Camera-type eye (tissue), 1 donor: ENCODE measurements around the gene S100A3. TPM values are rescaled to one million over a fixed set of nuclear protein-coding genes. Genes with fewer than 3 reads are reported as not detected.

Source experiments
- total RNA-seq: library from RNA; depleted of rRNA; stranded (reverse); fragments of >200 nt; gene quantifications from one replicate; pipeline ENCODE4 v1.2.3, GENCODE V29; 2014

The S100A3 gene, protein sequence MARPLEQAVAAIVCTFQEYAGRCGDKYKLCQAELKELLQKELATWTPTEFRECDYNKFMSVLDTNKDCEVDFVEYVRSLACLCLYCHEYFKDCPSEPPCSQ
- 1.0 TPM for total RNA-seq

DNA sequence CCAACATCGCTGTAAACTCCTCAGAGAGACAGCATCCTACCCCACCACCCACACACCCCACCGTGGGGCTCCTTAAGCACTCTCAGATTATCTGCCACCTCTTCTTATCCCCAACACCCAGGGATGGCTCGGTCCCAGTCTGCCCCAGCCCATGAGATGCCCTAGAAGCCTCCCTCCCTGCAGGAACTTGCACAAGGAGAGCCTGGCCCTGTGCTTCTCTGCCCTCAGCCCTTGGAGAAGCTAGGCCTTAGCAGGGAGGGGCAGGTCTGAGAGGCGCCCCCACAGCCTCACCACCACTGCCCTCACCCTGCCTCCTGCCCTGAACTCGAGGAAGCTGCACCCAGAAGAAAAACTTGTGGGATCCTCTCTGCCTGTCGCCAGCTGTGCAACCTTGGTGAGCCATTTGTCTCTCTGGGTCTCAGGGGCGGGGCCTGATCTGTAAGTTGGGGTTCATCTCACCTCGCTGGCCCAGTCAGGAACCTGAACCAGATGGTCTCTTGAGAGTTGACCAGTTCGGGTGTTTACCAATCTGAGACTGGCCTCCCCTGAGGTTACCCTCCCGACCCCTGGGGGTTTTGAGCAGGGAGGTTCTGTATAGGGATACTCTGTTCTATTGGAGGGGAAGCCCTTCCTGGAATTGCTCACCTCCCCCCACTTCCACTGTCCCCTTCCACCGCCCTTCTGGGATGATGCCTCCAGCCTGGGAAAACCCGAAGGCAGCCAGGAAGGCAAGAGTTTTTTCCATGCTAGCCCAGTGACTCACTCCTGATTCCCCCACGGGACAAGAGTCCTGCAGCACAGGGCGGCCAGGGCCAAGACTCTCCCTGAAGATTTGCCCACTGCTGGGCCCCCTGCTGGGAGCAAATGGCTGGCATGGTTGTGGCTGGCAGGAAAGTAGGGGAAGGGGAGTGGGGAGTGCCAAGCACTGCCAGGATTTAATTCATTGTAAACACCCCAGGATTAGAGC is at the start of gene S100A3:
S100A3 (minus strand) TSS at position 537 of the 967 bp plus-strand sequence. CDS start 773 bp downstream, outside the sequence.

DNA sequence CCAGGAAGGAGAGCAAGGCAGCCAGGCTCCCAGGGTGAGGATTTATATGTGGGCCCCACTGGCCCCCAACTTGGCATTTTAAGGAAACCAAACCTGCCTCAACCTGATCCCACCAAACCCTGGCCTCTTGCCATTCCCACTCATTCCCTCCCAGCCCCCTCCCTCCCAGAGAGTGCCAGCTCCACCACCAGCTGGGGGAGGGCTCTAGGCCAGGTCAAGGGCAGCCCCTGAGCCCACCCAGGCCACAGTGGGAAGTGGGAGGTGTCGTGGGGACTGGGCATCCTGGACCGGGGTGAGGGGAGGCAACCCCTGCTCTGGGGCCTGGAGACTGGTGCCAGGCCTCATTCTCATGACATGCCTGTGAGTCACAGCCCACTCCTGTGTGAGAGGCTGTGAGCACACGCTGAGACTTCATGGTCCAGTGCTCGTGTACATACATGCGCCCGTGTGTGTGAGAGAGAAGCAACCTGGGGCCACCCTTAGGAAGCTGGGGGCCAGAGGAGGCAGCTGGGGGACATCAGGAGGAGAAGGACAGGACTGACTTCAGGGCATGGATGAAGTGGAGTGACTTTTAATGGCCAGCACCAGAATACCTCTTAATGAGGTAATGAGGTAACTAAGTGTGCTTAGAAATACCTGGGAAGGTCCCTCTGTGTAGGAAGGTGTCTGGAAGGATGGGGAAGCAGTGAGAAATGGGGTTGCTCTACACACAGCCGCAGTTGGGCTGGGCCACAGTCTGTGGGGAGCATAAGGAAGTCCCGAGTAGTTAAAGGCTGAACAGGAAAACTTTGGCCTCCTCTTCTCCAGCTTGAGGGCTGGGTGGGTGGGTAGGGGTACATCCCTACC is 16.7 kb upstream of the S100A3 start, which contains the start of gene S100A2:
S100A2 (minus strand) TSS at position 316 of the 846 bp plus-strand sequence. CDS start 1,967 bp downstream, outside the sequence.

DNA sequence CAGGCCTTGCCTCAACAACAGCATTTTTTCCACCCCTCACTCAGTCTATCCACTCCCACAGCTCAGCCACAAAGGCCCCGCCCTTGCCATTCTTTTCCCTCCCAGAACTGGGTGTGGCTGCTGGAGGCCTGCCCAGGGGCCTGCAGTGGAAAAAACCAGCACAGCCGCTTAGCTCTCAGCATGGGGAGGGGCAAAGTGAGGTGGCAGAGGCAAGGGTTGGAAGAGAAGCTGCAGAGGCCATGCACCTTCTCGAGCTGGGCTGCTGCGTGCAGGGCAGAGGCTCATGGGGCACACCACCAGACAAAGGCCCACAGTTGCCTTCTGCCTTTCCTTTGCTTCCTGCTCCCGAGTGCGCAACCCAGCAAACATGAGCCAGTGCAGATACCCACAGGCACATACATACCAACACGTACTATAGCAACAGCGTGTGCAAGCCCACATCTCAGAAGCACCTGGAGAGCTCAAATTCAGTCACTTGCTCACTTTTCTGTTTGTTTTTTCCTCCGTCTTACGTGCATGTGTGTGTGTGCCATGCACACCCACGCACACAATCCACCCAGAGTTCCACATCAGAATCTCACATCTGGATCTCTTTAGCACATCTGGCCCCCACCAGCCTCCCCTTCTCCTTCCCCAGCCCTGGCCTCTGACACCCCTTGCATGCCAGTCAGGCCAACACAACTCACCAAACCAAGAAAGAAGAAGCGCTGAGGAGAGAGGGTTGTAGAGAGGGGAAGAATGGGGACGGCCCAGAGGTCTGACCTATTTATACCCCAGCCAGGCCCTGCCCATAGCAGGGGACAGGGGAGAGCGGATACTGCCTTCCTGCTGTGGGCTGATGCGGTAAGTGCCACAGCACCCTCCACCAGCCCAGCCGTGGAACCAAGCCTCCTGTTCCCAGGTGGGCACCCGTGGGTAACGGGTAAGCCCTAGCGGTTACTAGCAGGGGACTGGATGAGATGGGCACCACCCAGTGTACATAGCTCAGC is 3.7 kb downstream of the S100A3 start, which contains the start of gene S100A4:
S100A4 (minus strand) TSS at position 740 of the 989 bp plus-strand sequence. CDS start 1,012 bp downstream, outside the sequence.

DNA sequence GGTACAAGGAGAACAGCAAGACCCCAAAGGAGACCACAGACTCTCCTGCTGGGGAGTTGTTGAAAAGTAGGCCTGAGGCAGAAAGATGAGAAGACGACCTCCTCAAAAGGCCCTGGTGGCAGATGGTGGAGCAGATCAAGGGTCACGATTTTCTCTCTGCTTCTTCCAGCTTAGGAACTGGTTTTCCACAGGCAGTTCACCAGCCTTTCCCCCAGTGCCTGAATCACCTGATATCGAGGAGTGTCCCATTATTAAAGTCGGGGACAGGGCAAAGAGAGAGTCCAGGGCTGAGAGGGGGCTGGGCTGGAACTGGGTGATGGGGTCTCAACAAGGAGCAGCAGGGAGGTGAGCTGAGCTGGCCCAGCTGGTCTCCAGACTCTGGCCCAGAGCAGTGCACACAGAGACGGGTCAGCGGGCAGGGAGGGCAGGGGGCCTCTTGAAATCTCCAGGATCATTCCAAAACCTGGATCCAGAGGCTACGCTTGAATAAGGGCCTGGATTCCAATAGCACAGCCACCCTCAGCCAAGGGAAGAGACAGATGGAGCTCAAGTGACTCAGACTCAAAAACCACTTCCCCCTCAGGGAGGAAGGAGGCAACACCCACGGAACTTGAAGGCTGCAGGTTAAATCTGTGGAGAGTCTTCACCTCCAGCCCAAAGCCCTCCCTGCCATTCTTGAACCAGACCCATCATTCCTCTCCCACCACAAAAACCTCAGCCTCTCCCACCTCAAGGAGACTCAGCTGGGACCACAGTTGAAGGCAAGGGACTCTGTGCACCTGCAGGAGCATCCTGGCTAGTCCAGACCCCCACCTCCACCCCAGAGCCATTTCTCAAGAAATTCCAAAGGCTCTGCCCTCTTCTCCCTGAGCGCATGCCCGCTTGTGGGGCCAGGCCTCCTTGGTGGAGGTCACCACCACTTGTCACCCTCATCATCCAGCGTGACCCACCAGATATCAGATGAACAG is 8.4 kb downstream of the S100A3 start, which contains the start of gene S100A5:
S100A5 (minus strand) TSS at position 541 of the 968 bp plus-strand sequence. CDS start 743 bp downstream, outside the sequence.

DNA sequence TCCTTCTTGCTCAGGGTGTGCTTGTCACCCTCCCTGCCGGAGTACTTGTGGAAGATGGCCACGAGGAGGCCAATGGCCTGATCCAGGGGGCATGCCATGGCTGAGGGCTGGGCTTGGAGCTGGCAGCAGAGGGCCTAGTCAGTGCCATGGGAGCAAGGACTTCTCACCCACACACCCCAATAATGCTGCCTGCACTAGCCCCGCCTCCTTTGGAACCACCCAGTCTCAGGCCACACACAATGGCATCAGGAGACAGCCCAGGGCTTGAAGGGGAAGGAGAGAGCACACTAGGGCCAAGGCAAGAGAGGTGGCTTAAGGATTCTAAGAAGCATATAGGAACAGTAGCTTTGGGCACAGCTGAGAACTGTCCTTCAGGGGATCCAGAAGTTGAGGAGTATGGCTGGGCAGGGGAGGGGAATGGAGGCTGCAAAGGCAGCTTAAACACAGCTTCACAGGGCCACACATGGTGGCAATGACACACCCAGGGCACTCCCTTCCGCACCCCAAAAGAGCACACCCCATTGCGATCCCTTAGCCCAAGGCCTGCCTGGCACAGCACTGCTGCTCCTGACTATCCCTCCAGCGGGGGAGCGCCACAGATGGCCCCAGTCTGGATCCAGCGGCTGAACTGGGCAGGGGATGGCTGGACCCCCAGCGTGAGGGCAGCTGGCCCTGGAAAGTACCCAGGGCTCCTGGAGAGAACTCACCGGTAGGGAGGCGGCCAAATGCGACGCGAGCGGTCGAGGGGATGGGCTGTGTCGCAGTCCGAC is 13.6 kb downstream of the S100A3 start, which contains the start of gene S100A6:
S100A6 (minus strand) TSS at position 750 of the 770 bp plus-strand sequence; CDS start at position 98, 652 bp downstream.

Other genes starting within 250 kb of the S100A3 start
- gene PGLYRP3, start 236.3 kb downstream of the S100A3 start, total RNA-seq = not detected
- 0.27 TPM for gene PGLYRP4, start 200.4 kb downstream of the S100A3 start, total RNA-seq
- 197 TPM for gene S100A9, start 191.4 kb downstream of the S100A3 start, total RNA-seq
- gene S100A12, start 173.6 kb downstream of the S100A3 start, total RNA-seq = 3.5 TPM
- gene S100A8, start 158.2 kb downstream of the S100A3 start, total RNA-seq = 23.5 TPM
- gene S100A7A, start 132.7 kb downstream of the S100A3 start, total RNA-seq = not detected
- gene S100A7, start 88.6 kb downstream of the S100A3 start, total RNA-seq = not detected
- gene S100A6, start 13.3 kb downstream of the S100A3 start, total RNA-seq = 36.1 TPM
- not detected for gene S100A5, start 8.3 kb downstream of the S100A3 start, total RNA-seq
- 77.8 TPM for gene S100A4, start 3.5 kb downstream of the S100A3 start, total RNA-seq
- 2.3 TPM for gene S100A2, start 16.6 kb upstream of the S100A3 start, total RNA-seq
- 39.4 TPM for gene S100A16, start 63.9 kb upstream of the S100A3 start, total RNA-seq
- 4.4 TPM for gene S100A14, start 67.1 kb upstream of the S100A3 start, total RNA-seq
- 13.2 TPM for gene S100A13, start 78.2 kb upstream of the S100A3 start, total RNA-seq
- gene S100A1, start 79.2 kb upstream of the S100A3 start, total RNA-seq = 3.5 TPM
- 109 TPM for gene CHTOP, start 84.8 kb upstream of the S100A3 start, total RNA-seq
- gene SNAPIN, start 109.4 kb upstream of the S100A3 start, total RNA-seq = 43.6 TPM
- gene ILF2, start 121.7 kb upstream of the S100A3 start, total RNA-seq = 175 TPM
- gene NPR1, start 129.4 kb upstream of the S100A3 start, total RNA-seq = 6.8 TPM
- gene INTS3, start 178.8 kb upstream of the S100A3 start, total RNA-seq = 55.7 TPM
- 16.4 TPM for gene SLC27A3, start 226.1 kb upstream of the S100A3 start, total RNA-seq